ENCODE data around the gene NDUFB11. TPM values are rescaled to one million over a fixed set of nuclear protein-coding genes. Genes with fewer than 3 reads are reported as not detected.

The NDUFB11 gene
- total RNA-seq, 1 experiment from 2014 or later: 78.9 TPM

DNA sequence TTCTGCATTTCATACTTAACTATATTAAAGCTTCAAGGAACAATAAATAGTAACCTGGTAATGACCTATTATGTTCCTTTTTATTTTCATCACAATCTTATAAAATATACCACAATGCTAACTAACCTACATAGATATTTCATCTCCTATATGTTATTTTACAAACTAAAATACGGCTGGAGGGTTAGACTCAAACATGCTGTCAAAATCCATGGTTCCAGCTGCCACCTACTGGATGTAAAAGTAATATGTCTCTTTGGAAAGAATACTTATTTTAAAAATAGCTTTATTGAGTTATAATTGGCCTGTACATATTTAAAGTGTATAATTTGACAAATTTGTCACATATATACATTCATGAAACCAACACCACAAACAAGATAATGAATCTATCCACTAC is 51.3 kb downstream of the NDUFB11 start:
- CTCF ChIA-PET: interaction anchor here (0.6 to 1.6 kb wide), 7 partner anchors 13 to 440 kb away, joined by 3 to 6 read pairs (median 3); no protein-coding TSS in a partner anchor
- ATAC-seq (peak; percentile 42; the same call in 1 of the 2 replicates), DNase-seq (ENCODE audit: low read depth, low spot score) (peak; percentile 10)
- Histone ChIP-seq H3K79me2 (ENCODE audit: insufficient read depth, low read length) (no peaks in the 10 kb centered on the region), H3K9me3 (ENCODE audit: control insufficient read depth in 1 of 2, insufficient read depth in 1 of 2, low read depth in 1 of 2, low read length in 2 of 2) (no peaks in the 10 kb centered on the region), H3K27me3 (ENCODE audit: insufficient read depth, low read length) (no peaks in the 10 kb centered on the region), H3K9ac (ENCODE audit: low read length) (no peak overlapping the region), H4K20me1 (ENCODE audit: insufficient read depth) (no peaks in the 10 kb centered on the region), H3K36me3 (ENCODE audit: control insufficient read depth in 1 of 2, insufficient read depth in 2 of 2, low read length in 2 of 2) (no peaks in the 10 kb centered on the region), H3K4me2 (ENCODE audit: low read length) (no peak overlapping the region), H3K27ac (ENCODE audit: low read depth, low read length) (no peak overlapping the region), H3K4me3 (replicated peaks in 1 of 2; ENCODE audit: low read depth in 1 of 2, low read length in 2 of 2) (no peak overlapping the region), H2AFZ (ENCODE audit: low read depth, low read length, poor library complexity, severe bottlenecking) (no peak overlapping the region), H3K4me1 (ENCODE audit: control insufficient read depth in 1 of 2, insufficient read depth in 2 of 2, low read length in 2 of 2) (no peaks in the 10 kb centered on the region), H3K9me2 (ENCODE audit: insufficient read depth) (no peaks in the 10 kb centered on the region)
- no peak for TF ChIP-seq FOSL1 (IDR thresholded peaks at IDR 0.05; ENCODE audit: low read depth)
- no peak for TF ChIP-seq ZFX (IDR thresholded peaks at IDR 0.05)
- TF ChIP-seq SP1 (IDR thresholded peaks at IDR 0.05; ENCODE audit: low read depth): no peak
- TF ChIP-seq, protein P1, sequence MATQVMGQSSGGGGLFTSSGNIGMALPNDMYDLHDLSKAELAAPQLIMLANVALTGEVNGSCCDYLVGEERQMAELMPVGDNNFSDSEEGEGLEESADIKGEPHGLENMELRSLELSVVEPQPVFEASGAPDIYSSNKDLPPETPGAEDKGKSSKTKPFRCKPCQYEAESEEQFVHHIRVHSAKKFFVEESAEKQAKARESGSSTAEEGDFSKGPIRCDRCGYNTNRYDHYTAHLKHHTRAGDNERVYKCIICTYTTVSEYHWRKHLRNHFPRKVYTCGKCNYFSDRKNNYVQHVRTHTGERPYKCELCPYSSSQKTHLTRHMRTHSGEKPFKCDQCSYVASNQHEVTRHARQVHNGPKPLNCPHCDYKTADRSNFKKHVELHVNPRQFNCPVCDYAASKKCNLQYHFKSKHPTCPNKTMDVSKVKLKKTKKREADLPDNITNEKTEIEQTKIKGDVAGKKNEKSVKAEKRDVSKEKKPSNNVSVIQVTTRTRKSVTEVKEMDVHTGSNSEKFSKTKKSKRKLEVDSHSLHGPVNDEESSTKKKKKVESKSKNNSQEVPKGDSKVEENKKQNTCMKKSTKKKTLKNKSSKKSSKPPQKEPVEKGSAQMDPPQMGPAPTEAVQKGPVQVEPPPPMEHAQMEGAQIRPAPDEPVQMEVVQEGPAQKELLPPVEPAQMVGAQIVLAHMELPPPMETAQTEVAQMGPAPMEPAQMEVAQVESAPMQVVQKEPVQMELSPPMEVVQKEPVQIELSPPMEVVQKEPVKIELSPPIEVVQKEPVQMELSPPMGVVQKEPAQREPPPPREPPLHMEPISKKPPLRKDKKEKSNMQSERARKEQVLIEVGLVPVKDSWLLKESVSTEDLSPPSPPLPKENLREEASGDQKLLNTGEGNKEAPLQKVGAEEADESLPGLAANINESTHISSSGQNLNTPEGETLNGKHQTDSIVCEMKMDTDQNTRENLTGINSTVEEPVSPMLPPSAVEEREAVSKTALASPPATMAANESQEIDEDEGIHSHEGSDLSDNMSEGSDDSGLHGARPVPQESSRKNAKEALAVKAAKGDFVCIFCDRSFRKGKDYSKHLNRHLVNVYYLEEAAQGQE (IDR thresholded peaks at IDR 0.05; ENCODE audit: low read depth): no peak
- no peak for TF ChIP-seq SRF (IDR thresholded peaks at IDR 0.05; ENCODE audit: low read depth)
- TF ChIP-seq EZH2 (IDR thresholded peaks at IDR 0.05): no peak
- peak; percentile 63 for TF ChIP-seq RAD21 (IDR thresholded peaks at IDR 0.05; ENCODE audit: low read depth)
- no peak for TF ChIP-seq SIN3A (IDR thresholded peaks at IDR 0.05; ENCODE audit: low read depth)
- TF ChIP-seq, protein P2, sequence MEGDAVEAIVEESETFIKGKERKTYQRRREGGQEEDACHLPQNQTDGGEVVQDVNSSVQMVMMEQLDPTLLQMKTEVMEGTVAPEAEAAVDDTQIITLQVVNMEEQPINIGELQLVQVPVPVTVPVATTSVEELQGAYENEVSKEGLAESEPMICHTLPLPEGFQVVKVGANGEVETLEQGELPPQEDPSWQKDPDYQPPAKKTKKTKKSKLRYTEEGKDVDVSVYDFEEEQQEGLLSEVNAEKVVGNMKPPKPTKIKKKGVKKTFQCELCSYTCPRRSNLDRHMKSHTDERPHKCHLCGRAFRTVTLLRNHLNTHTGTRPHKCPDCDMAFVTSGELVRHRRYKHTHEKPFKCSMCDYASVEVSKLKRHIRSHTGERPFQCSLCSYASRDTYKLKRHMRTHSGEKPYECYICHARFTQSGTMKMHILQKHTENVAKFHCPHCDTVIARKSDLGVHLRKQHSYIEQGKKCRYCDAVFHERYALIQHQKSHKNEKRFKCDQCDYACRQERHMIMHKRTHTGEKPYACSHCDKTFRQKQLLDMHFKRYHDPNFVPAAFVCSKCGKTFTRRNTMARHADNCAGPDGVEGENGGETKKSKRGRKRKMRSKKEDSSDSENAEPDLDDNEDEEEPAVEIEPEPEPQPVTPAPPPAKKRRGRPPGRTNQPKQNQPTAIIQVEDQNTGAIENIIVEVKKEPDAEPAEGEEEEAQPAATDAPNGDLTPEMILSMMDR (IDR thresholded peaks at IDR 0.05 in 2 of 3, conservative IDR thresholded peaks at IDR 0.05 in 1 of 3; ENCODE audit: borderline replicate concordance in 1 of 3, insufficient read depth in 1 of 3, low read depth in 2 of 3, low read length in 2 of 3): peak; percentile 30 to 55 (median 49); a peak in 4 of 6 replicates
- TF ChIP-seq, protein P3, sequence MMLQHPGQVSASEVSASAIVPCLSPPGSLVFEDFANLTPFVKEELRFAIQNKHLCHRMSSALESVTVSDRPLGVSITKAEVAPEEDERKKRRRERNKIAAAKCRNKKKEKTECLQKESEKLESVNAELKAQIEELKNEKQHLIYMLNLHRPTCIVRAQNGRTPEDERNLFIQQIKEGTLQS (IDR thresholded peaks at IDR 0.05): no peak
- TF ChIP-seq ZNF274 (IDR thresholded peaks at IDR 0.05; ENCODE audit: low read depth, low read length): no peak
- no peak for TF ChIP-seq CEBPB (IDR thresholded peaks at IDR 0.05; ENCODE audit: low read depth)
- TF ChIP-seq, protein P4, sequence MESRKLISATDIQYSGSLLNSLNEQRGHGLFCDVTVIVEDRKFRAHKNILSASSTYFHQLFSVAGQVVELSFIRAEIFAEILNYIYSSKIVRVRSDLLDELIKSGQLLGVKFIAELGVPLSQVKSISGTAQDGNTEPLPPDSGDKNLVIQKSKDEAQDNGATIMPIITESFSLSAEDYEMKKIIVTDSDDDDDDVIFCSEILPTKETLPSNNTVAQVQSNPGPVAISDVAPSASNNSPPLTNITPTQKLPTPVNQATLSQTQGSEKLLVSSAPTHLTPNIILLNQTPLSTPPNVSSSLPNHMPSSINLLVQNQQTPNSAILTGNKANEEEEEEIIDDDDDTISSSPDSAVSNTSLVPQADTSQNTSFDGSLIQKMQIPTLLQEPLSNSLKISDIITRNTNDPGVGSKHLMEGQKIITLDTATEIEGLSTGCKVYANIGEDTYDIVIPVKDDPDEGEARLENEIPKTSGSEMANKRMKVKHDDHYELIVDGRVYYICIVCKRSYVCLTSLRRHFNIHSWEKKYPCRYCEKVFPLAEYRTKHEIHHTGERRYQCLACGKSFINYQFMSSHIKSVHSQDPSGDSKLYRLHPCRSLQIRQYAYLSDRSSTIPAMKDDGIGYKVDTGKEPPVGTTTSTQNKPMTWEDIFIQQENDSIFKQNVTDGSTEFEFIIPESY (IDR thresholded peaks at IDR 0.05; ENCODE audit: extremely low read depth, insufficient replicate concordance, low read length): no peak
- no peak for TF ChIP-seq POLR2A (IDR thresholded peaks at IDR 0.05; ENCODE audit: borderline replicate concordance, extremely low read depth, insufficient read depth, insufficient read length)
- no peak for TF ChIP-seq EZH2phosphoT487 (IDR thresholded peaks at IDR 0.05; ENCODE audit: borderline replicate concordance)
- TF ChIP-seq YY1 (IDR thresholded peaks at IDR 0.05; ENCODE audit: extremely low read depth, insufficient replicate concordance, low read depth, low read length): no peak
- TF ChIP-seq, protein P5, sequence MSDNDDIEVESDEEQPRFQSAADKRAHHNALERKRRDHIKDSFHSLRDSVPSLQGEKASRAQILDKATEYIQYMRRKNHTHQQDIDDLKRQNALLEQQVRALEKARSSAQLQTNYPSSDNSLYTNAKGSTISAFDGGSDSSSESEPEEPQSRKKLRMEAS (IDR thresholded peaks at IDR 0.05): no peak
- intact Hi-C loops (cut with micrococcal nuclease): loop anchor here (10.0 kb wide), 2 partner anchors 338 to 448 kb away; partner anchors contain the start of gene SLC9A7
- POLR2A ChIA-PET: interaction anchor here (1.1 kb wide), 1 partner anchor 35 kb away, joined by 4 read pairs; no protein-coding TSS in a partner anchor
- RAD21 ChIA-PET (ENCODE audit: low non-redundant PET in 1 of 2, low total read pairs in 2 of 2, uncharacterized antibody in 2 of 2, unreplicated experiment in 2 of 2): no interaction called here
- no TSS peak for BruUV-seq (replicated peaks)
